ENCODE results near the gene MPPE1.

GRCh38 chr18:11850821-11851145 is 57.3 kb downstream of the MPPE1 start:
- no peak for TF ChIP-seq CTCF (IDR thresholded peaks at IDR 0.05; ENCODE audit: poor library complexity, severe bottlenecking)
- no peak for TF ChIP-seq TAF1 (IDR thresholded peaks at IDR 0.05; ENCODE audit: low read depth)
